IMR-90 (cell line): ENCODE measurements around the gene RTL9. TPM values are rescaled to one million over a fixed set of nuclear protein-coding genes. Genes with fewer than 3 reads are reported as not detected.

ENCODE experiments used
- ATAC-seq: fragments of 200-7000 bp; cut with Tn5 transposase; 2 replicates; pipeline ENCODE4 v1.9.1; 2020; ENCODE audit warnings: low read depth, mild to moderate bottlenecking, moderate library complexity
- BruUV-seq: library from RNA; stranded (reverse); fragments of 400-500 nt; replicated peaks from 2 replicates; lab custom pipeline; 2021; lab: Mats Ljungman, UMichigan
- CTCF ChIA-PET: fragments of 300-600 bp; formaldehyde crosslinking; extraction: SDS; loops from one replicate; lab custom pipeline; 2021; ENCODE audit warnings: antibody characterized with exemption; lab: Yijun Ruan, JAX
- POLR2A ChIA-PET: fragments of 300-600 bp; sonication (Branson Sonifier 250); formaldehyde crosslinking; loops from one replicate; lab custom pipeline; 2022; ENCODE audit warnings: antibody characterized with exemption; ENCODE audit not compliant: unreplicated experiment; lab: Charles Lee
- DNase-seq: peaks from one replicate; pipeline ENCODE4 v3.0.0; 2013
- H2AFZ ChIP-seq: replicated peaks from 2 replicates; pipeline ENCODE3; 2013; ENCODE audit warnings: low read length, mild to moderate bottlenecking; ENCODE audit not compliant: poor library complexity
- H2AK5ac ChIP-seq: 2 replicates; pipeline ENCODE4 v1.6.1; 2013; ENCODE audit warnings: low read depth, low read length, inconsistent platforms
- H2AK9ac ChIP-seq: replicated peaks from 2 replicates; pipeline ENCODE3; 2013; ENCODE audit warnings: mild to moderate bottlenecking, low read depth, low read length, moderate library complexity; ENCODE audit not compliant: poor library complexity
- H2BK120ac ChIP-seq: 2 replicates; pipeline ENCODE4 v1.6.1; 2013; ENCODE audit warnings: low read depth, low read length, inconsistent platforms
- H2BK15ac ChIP-seq: 3 replicates; pipeline ENCODE4 v1.6.1; 2013; ENCODE audit warnings: low read depth, low read length, inconsistent platforms
- H2BK20ac ChIP-seq: 2 replicates; pipeline ENCODE4 v1.6.1; 2013; ENCODE audit warnings: low read depth, mild to moderate bottlenecking, inconsistent platforms, low read length, moderate library complexity
- H2BK5ac ChIP-seq: 2 replicates; pipeline ENCODE4 v1.6.1; 2013; ENCODE audit warnings: mild to moderate bottlenecking, low read depth, low read length, inconsistent platforms; ENCODE audit not compliant: poor library complexity, severe bottlenecking
- H3K14ac ChIP-seq: replicated peaks from 2 replicates; pipeline ENCODE4 v1.6.1; 2013; ENCODE audit warnings: low read depth, low read length, inconsistent platforms
- H3K18ac ChIP-seq: 2 replicates; pipeline ENCODE4 v1.6.1; 2013; ENCODE audit warnings: low read depth, low read length, control low read depth
- H3K23ac ChIP-seq: 2 replicates; pipeline ENCODE4 v1.6.1; 2013; ENCODE audit warnings: low read depth, low read length, inconsistent platforms
- H3K27ac ChIP-seq: 2 replicates; pipeline ENCODE4 v1.5.1; 2013; ENCODE audit warnings: mild to moderate bottlenecking, control low read depth, low read length; ENCODE audit not compliant: insufficient read depth
- H3K27me3 ChIP-seq: 2 replicates; pipeline ENCODE4 v1.6.1; 2013; ENCODE audit warnings: low read length; ENCODE audit not compliant: control insufficient read depth, insufficient read depth
- H3K36me3 ChIP-seq: 2 replicates; pipeline ENCODE4 v1.6.1; 2013; ENCODE audit warnings: low read length, mixed read lengths; ENCODE audit not compliant: control insufficient read depth, insufficient read depth
- H3K4ac ChIP-seq: 2 replicates; pipeline ENCODE4 v1.6.1; 2013; ENCODE audit warnings: low read depth, low read length, inconsistent platforms
- H3K4me1 ChIP-seq: 2 replicates; pipeline ENCODE4 v1.6.1; 2013; ENCODE audit warnings: low read length, mixed read lengths; ENCODE audit not compliant: control insufficient read depth, insufficient read depth
- H3K4me2 ChIP-seq: 2 replicates; pipeline ENCODE4 v1.6.1; 2013; ENCODE audit warnings: low read depth, mild to moderate bottlenecking, control low read depth, low read length, moderate library complexity
- H3K4me3 ChIP-seq: 2 replicates; pipeline ENCODE4 v1.5.1; 2013; ENCODE audit warnings: low read depth, mild to moderate bottlenecking, control low read depth, low read length, moderate library complexity; ENCODE audit not compliant: insufficient read depth
- H3K56ac ChIP-seq: 2 replicates; pipeline ENCODE4 v1.6.1; 2013; ENCODE audit warnings: low read length, inconsistent platforms; ENCODE audit not compliant: insufficient read depth; ENCODE audit errors: extremely low read depth
- H3K79me1 ChIP-seq, 2 experiments: 2 replicates each; pipeline ENCODE4 v1.6.1; 2013; ENCODE audit warnings: low read length in 2 of 2, inconsistent platforms in 1 of 2, low read depth in 1 of 2
- H3K9ac ChIP-seq: 2 replicates; pipeline ENCODE4 v1.6.1; 2013; ENCODE audit warnings: low read depth, low read length, control low read depth
- H3K9me1 ChIP-seq: 2 replicates; pipeline ENCODE4 v1.6.1; 2013; ENCODE audit warnings: low read length, inconsistent platforms; ENCODE audit not compliant: insufficient read depth
- H3K9me3 ChIP-seq: 2 replicates; pipeline ENCODE4 v1.6.1; 2013; ENCODE audit warnings: low read length; ENCODE audit not compliant: control insufficient read depth, insufficient read depth
- H4K20me1 ChIP-seq: 2 replicates; pipeline ENCODE4 v1.6.1; 2013; ENCODE audit warnings: low read length, inconsistent platforms; ENCODE audit not compliant: insufficient read depth
- H4K5ac ChIP-seq: 2 replicates; pipeline ENCODE4 v1.6.1; 2013; ENCODE audit warnings: mild to moderate bottlenecking, low read depth, low read length, control low read depth
- H4K8ac ChIP-seq, 2 experiments: 2 replicates each; pipeline ENCODE4 v1.6.1; 2013; ENCODE audit warnings: low read depth in 2 of 2, low read length in 2 of 2, control low read depth in 1 of 2, inconsistent platforms in 1 of 2
- H4K91ac ChIP-seq: 2 replicates; pipeline ENCODE4 v1.6.1; 2013; ENCODE audit warnings: low read depth, low read length, inconsistent platforms; ENCODE audit not compliant: insufficient read depth
- BHLHE40 ChIP-seq: fragments of 150-350 bp; IDR thresholded peaks from 2 replicates; pipeline ENCODE4 v1.6.1; 2016; ENCODE audit warnings: mild to moderate bottlenecking, low read depth, low read length
- WGBS, 2 experiments: methylation state at CpG; one replicate each; pipeline versions ENCODE4 v1.1.5 to v1.1.7; 2013; ENCODE audit warnings: missing lambda C conversion rate in 2 of 2; ENCODE audit not compliant: insufficient read length in 1 of 2; ENCODE audit errors: extremely low coverage in 2 of 2; 5-methylcytosine and 5-hydroxymethylcytosine counted together
- dilution Hi-C: fragments of 300-500 bp; cut with HindIII; formaldehyde crosslinking; loops from one replicate; pipeline ENCODE4 v1.14.3; 2018; ENCODE audit warnings: low sequenced_read_pairs; ENCODE audit not compliant: unreplicated experiment
- in situ Hi-C: fragments of 300-500 bp; cut with MboI; formaldehyde crosslinking; loops from 3 replicates; pipeline ENCODE4 v1.14.3; 2019; ENCODE audit warnings: low sequenced_read_pairs, inconsistent platforms, mixed read lengths
- intact Hi-C: fragments of 100-400 bp; cut with micrococcal nuclease; formaldehyde crosslinking; loops from 2 replicates; pipeline ENCODE4 v1.10.0; 2022
- polyA plus RNA-seq, 3 experiments: library from polyadenylated mRNA; depleted of rRNA; stranded (reverse); fragments of >200 nt; gene quantifications; 2 replicates each; pipeline ENCODE4 v1.2.3, GENCODE V29; 2012; ENCODE audit warnings: low replicate concordance in 1 of 3
- total RNA-seq: library from RNA; depleted of rRNA; stranded (reverse); fragments of >200 nt; gene quantifications from 2 replicates; pipeline ENCODE4 v1.2.3, GENCODE V29; 2012

Gene RTL9
- total and polyA plus RNA-seq, 2 of the 4 experiments (the other 2 are of a cell fraction) = 0.26 to 0.90 TPM

- H3K4me1 ChIP-seq = no peaks in the 10 kb centered on the region
- dilution Hi-C loops (no loop called here), in situ Hi-C loops (no loop called here), intact Hi-C loops (loop anchor here (2.0 kb wide), 1 partner anchor 19 kb away; no protein-coding TSS in a partner anchor)
- WGBS, 2 experiments = no CpG with 5 or more reads among the region's 3 CpGs
- no peak overlapping the region for H3K9ac ChIP-seq
- H4K20me1 ChIP-seq = no peaks in the 10 kb centered on the region
- no peak overlapping the region for H3K18ac ChIP-seq
- no peak overlapping the region for H2BK5ac ChIP-seq
- H3K9me3 ChIP-seq = peaks cover 3% of the 10 kb centered on the region; the same call in 1 of the 2 replicates
- H3K14ac ChIP-seq = no peak overlapping the region
- no peak overlapping the region for H2AK9ac ChIP-seq
- no peaks in the 10 kb centered on the region for H3K9me1 ChIP-seq
- H4K91ac ChIP-seq = no peak overlapping the region
- no peak overlapping the region for H3K4ac ChIP-seq
- H3K56ac ChIP-seq = no peak overlapping the region
- H2BK20ac ChIP-seq = no peak overlapping the region
- no peak overlapping the region for H2AK5ac ChIP-seq
- H3K79me1 ChIP-seq = no peaks in the 10 kb centered on the region
- ChIA-PET CTCF (interaction anchor here (0.8 kb wide), 1 partner anchor 13 kb away, joined by 3 read pairs; no protein-coding TSS in a partner anchor), POLR2A (no interaction called here)
- DNase-seq = no peak
- H3K4me3 ChIP-seq = no peak overlapping the region
- H2AFZ ChIP-seq = no peak overlapping the region
- H3K27me3 ChIP-seq = no peaks in the 10 kb centered on the region
- no peak overlapping the region for H4K5ac ChIP-seq
- H4K8ac ChIP-seq = no peak overlapping the region
- no peak overlapping the region for H3K23ac ChIP-seq
- H2BK15ac ChIP-seq = no peak overlapping the region
- H3K27ac ChIP-seq = no peak overlapping the region
- no peak overlapping the region for H2BK120ac ChIP-seq
- no peak for TF ChIP-seq BHLHE40
- no peak overlapping the region for H3K4me2 ChIP-seq
- H3K36me3 ChIP-seq = no peaks in the 10 kb centered on the region
- no TSS peak for BruUV-seq
- no peak for ATAC-seq
These were observed 37.0 kb upstream of the RTL9 start for GRCh38 chrX:110321670-110322069.
